Measurements from ENCODE around the gene STUB1.

The STUB1 gene

DNA sequence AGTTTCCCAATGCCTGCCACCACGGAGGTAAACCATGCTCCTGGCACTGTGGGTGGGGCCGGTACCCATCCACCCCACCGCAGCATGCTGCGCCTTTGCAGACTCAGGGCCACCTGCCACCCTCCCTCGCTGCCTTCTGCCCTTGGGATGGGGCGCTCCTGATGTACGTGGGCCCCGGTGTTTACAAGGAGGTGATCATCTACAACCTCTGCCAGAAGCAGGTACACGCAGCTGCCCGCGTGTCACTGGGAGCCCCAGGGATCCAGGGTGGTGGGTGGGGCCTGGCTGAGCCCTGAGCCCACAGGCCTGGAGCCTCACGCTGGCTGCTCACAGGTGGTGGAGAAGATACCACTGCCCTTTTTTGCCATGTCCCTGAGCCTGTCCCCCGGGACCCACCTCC, 13.6 kb upstream of the STUB1 start:
- TF ChIP-seq FOXP2 (optimal IDR thresholded peaks at IDR 0.05; ENCODE audit: borderline replicate concordance, extremely low read depth, extremely low read length, insufficient read depth), result no peak
- no peak for TF ChIP-seq POLR2AphosphoS5 (IDR thresholded peaks at IDR 0.05; ENCODE audit: low read depth, low read length)
- no peak for TF ChIP-seq SIN3A (IDR thresholded peaks at IDR 0.05; ENCODE audit: borderline replicate concordance, insufficient read depth, low read length)
- TF ChIP-seq, protein P1, sequence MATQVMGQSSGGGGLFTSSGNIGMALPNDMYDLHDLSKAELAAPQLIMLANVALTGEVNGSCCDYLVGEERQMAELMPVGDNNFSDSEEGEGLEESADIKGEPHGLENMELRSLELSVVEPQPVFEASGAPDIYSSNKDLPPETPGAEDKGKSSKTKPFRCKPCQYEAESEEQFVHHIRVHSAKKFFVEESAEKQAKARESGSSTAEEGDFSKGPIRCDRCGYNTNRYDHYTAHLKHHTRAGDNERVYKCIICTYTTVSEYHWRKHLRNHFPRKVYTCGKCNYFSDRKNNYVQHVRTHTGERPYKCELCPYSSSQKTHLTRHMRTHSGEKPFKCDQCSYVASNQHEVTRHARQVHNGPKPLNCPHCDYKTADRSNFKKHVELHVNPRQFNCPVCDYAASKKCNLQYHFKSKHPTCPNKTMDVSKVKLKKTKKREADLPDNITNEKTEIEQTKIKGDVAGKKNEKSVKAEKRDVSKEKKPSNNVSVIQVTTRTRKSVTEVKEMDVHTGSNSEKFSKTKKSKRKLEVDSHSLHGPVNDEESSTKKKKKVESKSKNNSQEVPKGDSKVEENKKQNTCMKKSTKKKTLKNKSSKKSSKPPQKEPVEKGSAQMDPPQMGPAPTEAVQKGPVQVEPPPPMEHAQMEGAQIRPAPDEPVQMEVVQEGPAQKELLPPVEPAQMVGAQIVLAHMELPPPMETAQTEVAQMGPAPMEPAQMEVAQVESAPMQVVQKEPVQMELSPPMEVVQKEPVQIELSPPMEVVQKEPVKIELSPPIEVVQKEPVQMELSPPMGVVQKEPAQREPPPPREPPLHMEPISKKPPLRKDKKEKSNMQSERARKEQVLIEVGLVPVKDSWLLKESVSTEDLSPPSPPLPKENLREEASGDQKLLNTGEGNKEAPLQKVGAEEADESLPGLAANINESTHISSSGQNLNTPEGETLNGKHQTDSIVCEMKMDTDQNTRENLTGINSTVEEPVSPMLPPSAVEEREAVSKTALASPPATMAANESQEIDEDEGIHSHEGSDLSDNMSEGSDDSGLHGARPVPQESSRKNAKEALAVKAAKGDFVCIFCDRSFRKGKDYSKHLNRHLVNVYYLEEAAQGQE (IDR thresholded peaks at IDR 0.05; ENCODE audit: insufficient read depth in 1 of 2, low read depth in 2 of 2, low read length in 2 of 2), result no peak
- no peak for TF ChIP-seq TAF1 (IDR thresholded peaks at IDR 0.05; ENCODE audit: borderline replicate concordance, insufficient read depth, low read length)

DNA sequence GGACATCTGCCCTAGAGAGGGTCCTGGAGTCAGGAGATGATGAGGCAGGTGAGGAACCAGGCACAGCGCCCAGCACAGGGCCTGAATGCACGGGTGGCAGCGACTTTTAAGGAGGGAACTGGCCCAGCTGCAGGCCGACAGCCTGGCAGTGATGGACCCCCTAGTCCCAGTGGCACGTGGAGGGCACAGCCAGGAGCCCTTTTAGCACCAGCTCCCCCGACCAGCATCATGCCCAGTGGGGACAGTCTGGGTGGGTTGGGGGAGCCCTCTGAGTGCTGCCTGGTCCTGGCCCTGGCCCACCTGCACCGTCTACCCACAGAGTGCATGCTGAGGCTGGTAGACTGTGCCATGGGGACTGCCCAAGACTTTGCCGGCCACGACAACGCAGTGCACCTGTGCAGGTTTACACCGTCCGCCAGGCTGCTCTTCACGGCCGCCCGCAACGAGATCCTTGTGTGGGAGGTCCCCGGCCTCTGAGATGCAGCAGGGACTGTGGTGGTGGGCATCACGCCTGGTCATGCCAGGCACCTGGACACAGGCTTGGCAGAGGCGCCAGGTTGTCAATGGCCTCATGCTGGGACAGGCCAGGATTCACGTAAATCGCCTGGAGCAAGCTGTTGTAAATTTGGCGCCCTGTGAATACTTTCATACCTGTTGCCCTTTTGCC, 13.0 kb upstream of the STUB1 start:
- no peak for TF ChIP-seq FOXP2 (optimal IDR thresholded peaks at IDR 0.05; ENCODE audit: borderline replicate concordance, extremely low read depth, extremely low read length, insufficient read depth)

DNA sequence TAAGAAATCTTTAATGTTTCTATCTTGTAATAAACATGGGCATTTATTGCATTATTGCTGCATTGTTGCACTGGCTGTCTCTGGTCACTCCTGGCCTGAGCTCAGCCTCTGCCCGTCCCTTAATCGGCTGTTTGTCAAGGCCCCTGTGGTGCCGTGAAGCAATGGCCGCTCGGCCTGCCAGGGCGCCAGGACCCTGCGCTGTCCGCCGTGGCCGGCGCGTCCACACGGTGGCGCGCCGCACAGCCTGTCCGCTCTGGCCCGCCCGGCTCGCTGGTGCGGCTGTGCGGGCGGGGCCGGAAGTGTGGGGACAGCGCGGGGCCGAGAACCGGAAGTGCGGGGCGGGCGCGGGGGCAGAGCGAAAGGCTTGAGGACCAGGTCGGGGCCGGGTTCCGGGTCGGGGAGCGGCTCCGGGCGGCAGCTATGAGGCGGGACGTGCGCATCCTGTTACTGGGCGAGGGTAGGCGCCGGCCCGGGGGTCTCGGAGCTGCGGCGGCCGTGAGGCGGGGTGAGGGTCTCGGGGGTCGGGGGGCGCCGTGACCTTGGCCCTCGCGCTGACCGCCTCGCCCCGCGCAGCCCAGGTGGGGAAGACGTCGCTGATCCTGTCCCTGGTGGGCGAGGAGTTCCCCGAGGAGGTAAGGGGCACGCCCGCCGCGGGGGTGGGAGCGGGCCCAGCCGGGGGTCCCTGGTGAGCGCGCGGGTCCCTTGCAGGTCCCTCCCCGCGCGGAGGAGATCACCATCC, 12.3 kb upstream of the STUB1 start, which contains the start of gene RHOT2:
Gene RHOT2, plus strand, starts transcription at position 353 of the 739 bp plus-strand sequence. Its CDS starts 68 bp downstream, at position 421.
- TF ChIP-seq POLR2AphosphoS5 (IDR thresholded peaks at IDR 0.05; ENCODE audit: low read depth, low read length) (peak; percentile 84), TAF1 (IDR thresholded peaks at IDR 0.05; ENCODE audit: borderline replicate concordance, insufficient read depth, low read length) (peak; percentile 82; the same call in 1 of the 2 replicates), FOXP2 (optimal IDR thresholded peaks at IDR 0.05; ENCODE audit: borderline replicate concordance, extremely low read depth, extremely low read length, insufficient read depth) (no peak), SIN3A (IDR thresholded peaks at IDR 0.05; ENCODE audit: borderline replicate concordance, insufficient read depth, low read length) (peak; percentile 59; the same call in 1 of the 2 replicates)
- TF ChIP-seq, protein P1 (IDR thresholded peaks at IDR 0.05; ENCODE audit: insufficient read depth in 1 of 2, low read depth in 2 of 2, low read length in 2 of 2), result peak; percentile 35 to 49; a peak in 2 of 4 replicates

DNA sequence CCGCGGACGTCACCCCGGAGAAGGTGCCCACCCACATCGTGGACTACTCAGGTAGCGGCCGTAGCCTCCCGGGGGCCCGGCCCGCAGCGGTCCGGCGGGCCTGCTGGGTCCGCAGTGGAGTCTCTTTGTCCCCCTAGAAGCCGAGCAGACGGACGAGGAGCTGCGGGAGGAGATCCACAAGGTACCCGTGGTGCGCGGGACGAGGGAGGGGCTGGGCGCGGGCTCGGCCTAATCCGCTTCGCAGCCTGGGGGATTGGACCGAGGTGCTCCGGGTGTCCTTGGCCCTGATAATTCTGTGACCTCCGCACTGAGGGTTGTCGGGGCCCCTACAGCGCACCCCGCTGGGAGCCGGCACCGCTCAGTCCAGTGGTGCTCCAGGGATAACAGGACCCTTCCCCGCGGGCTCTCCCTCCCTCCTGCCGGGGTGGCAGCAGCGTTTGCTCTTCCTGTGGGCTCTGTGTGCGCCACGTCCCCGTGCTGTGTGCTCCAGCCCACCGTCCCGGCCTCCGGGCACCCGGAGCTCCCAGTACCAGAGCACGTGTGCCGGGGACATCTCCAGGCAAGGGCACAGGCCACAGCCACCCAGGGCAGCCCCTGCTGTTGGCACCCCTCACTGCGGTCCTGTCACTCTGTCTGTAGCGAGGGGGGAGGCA, 11.6 kb upstream of the STUB1 start:
- TF ChIP-seq POLR2AphosphoS5 (IDR thresholded peaks at IDR 0.05; ENCODE audit: low read depth, low read length) (no peak), SIN3A (IDR thresholded peaks at IDR 0.05; ENCODE audit: borderline replicate concordance, insufficient read depth, low read length) (no peak), TAF1 (IDR thresholded peaks at IDR 0.05; ENCODE audit: borderline replicate concordance, insufficient read depth, low read length) (no peak), FOXP2 (optimal IDR thresholded peaks at IDR 0.05; ENCODE audit: borderline replicate concordance, extremely low read depth, extremely low read length, insufficient read depth) (no peak)
- TF ChIP-seq, protein P1 (IDR thresholded peaks at IDR 0.05; ENCODE audit: insufficient read depth in 1 of 2, low read depth in 2 of 2, low read length in 2 of 2), result no peak

DNA sequence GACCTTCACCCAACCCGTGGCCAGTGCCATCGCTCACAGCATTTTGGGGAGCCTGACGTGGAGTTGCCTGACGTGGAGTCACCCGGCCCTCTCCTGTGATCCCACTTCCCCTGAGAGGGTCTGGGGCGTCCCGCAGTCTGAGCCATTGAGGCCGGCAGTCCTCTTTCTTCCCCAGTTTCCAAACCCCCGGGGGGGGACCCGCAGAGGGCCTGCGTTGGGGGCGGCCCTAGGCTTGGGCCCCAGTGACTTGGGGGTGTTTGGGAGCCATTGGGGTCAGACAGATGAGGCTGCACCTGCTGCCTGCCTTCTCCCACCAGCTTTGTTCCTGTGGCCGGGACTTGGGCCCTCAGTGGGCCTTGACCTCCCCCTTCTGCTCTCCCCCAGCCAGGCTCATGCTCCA, 10.5 kb upstream of the STUB1 start:
- TF ChIP-seq TAF1 (IDR thresholded peaks at IDR 0.05; ENCODE audit: borderline replicate concordance, insufficient read depth, low read length), result no peak
- TF ChIP-seq FOXP2 (optimal IDR thresholded peaks at IDR 0.05; ENCODE audit: borderline replicate concordance, extremely low read depth, extremely low read length, insufficient read depth), result no peak
- TF ChIP-seq POLR2AphosphoS5 (IDR thresholded peaks at IDR 0.05; ENCODE audit: low read depth, low read length), result no peak
- TF ChIP-seq SIN3A (IDR thresholded peaks at IDR 0.05; ENCODE audit: borderline replicate concordance, insufficient read depth, low read length), result no peak
- TF ChIP-seq, protein P1 (IDR thresholded peaks at IDR 0.05; ENCODE audit: insufficient read depth in 1 of 2, low read depth in 2 of 2, low read length in 2 of 2), result no peak
